ENCODE data around the gene TRIM10.

Gene TRIM10

GRCh38 chr6:30206152-30206551 lies 45.1 kb upstream of the TRIM10 start:
- no peak overlapping the region for H3K4me3 ChIP-seq (replicated peaks; ENCODE audit: insufficient read depth, low read length)
- no peaks in the 10 kb centered on the region for H3K27me3 ChIP-seq (ENCODE audit: insufficient read depth, poor library complexity, severe bottlenecking)
- no peak overlapping the region for H3K27ac ChIP-seq (replicated peaks)
- no peak for DNase-seq (ENCODE audit: low read depth in 1 of 2, low spot score in 1 of 2)
- TF ChIP-seq, protein P1, sequence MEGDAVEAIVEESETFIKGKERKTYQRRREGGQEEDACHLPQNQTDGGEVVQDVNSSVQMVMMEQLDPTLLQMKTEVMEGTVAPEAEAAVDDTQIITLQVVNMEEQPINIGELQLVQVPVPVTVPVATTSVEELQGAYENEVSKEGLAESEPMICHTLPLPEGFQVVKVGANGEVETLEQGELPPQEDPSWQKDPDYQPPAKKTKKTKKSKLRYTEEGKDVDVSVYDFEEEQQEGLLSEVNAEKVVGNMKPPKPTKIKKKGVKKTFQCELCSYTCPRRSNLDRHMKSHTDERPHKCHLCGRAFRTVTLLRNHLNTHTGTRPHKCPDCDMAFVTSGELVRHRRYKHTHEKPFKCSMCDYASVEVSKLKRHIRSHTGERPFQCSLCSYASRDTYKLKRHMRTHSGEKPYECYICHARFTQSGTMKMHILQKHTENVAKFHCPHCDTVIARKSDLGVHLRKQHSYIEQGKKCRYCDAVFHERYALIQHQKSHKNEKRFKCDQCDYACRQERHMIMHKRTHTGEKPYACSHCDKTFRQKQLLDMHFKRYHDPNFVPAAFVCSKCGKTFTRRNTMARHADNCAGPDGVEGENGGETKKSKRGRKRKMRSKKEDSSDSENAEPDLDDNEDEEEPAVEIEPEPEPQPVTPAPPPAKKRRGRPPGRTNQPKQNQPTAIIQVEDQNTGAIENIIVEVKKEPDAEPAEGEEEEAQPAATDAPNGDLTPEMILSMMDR (IDR thresholded peaks at IDR 0.05; ENCODE audit: insufficient read depth, low read length): no peak
- TF ChIP-seq GABPA (IDR thresholded peaks at IDR 0.05; ENCODE audit: low read depth) (no peak), SPI1 (IDR thresholded peaks at IDR 0.05; ENCODE audit: borderline replicate concordance, low read depth) (no peak)
- TF ChIP-seq, protein P2, sequence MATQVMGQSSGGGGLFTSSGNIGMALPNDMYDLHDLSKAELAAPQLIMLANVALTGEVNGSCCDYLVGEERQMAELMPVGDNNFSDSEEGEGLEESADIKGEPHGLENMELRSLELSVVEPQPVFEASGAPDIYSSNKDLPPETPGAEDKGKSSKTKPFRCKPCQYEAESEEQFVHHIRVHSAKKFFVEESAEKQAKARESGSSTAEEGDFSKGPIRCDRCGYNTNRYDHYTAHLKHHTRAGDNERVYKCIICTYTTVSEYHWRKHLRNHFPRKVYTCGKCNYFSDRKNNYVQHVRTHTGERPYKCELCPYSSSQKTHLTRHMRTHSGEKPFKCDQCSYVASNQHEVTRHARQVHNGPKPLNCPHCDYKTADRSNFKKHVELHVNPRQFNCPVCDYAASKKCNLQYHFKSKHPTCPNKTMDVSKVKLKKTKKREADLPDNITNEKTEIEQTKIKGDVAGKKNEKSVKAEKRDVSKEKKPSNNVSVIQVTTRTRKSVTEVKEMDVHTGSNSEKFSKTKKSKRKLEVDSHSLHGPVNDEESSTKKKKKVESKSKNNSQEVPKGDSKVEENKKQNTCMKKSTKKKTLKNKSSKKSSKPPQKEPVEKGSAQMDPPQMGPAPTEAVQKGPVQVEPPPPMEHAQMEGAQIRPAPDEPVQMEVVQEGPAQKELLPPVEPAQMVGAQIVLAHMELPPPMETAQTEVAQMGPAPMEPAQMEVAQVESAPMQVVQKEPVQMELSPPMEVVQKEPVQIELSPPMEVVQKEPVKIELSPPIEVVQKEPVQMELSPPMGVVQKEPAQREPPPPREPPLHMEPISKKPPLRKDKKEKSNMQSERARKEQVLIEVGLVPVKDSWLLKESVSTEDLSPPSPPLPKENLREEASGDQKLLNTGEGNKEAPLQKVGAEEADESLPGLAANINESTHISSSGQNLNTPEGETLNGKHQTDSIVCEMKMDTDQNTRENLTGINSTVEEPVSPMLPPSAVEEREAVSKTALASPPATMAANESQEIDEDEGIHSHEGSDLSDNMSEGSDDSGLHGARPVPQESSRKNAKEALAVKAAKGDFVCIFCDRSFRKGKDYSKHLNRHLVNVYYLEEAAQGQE (IDR thresholded peaks at IDR 0.05; ENCODE audit: insufficient replicate concordance, low read depth): no peak

DNA sequence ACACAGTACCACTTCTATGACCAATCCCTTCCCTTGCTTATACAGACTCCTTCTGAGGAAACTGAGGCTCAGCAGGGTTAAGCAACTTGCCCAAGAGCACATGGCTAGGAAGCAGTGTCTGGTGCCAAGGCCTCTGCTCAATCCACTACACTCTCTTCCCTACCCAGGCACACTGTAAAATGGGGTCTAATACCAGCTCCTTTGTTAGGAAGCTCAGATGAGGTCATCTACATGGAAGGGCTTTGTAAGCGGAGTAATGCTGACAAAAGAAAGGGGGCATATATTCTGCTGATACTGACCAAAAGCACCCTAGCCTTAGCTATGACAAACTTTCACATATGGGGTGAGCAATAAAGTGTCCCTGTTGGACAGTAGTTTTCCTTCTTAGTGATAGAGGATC lies 43.1 kb upstream of the TRIM10 start:
- DNase-seq (ENCODE audit: low read depth in 1 of 2, low spot score in 1 of 2): no peak
- TF ChIP-seq, protein P2 (IDR thresholded peaks at IDR 0.05; ENCODE audit: insufficient replicate concordance, low read depth): no peak
- TF ChIP-seq GABPA (IDR thresholded peaks at IDR 0.05; ENCODE audit: low read depth) (no peak), SPI1 (IDR thresholded peaks at IDR 0.05; ENCODE audit: borderline replicate concordance, low read depth) (no peak), POLR2AphosphoS5 (IDR thresholded peaks at IDR 0.05; ENCODE audit: low read depth) (no peak)
- TF ChIP-seq, protein P1 (IDR thresholded peaks at IDR 0.05; ENCODE audit: insufficient read depth, low read length): no peak
- Histone ChIP-seq H3K27me3 (ENCODE audit: insufficient read depth, poor library complexity, severe bottlenecking) (no peaks in the 10 kb centered on the region), H3K4me3 (replicated peaks; ENCODE audit: insufficient read depth, low read length) (no peak overlapping the region), H3K27ac (replicated peaks) (no peak overlapping the region)

DNA sequence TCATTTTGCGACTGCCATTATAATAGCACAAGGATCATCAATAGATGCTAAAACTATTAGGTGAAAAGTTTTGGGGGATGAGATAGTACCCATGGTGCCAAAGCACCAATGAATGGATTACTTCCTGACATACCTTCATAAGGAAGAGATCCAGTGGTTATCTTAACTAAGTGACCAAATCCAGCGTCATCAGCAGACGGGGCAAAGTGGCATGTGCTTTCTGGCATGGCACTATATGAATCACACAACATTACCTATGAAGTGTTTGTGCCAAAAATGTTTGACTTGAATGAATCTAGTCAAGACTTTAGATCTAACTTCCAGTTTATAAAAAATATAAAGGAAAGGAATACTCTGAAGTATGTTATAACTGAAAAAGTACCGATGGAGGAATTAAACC lies 41.4 kb upstream of the TRIM10 start:
- H3K27ac ChIP-seq (replicated peaks): no peak overlapping the region
- no peak overlapping the region for H3K4me3 ChIP-seq (replicated peaks; ENCODE audit: insufficient read depth, low read length)
- DNase-seq (ENCODE audit: low read depth in 1 of 2, low spot score in 1 of 2): no peak
- TF ChIP-seq, protein P1 (IDR thresholded peaks at IDR 0.05; ENCODE audit: insufficient read depth, low read length): no peak
- TF ChIP-seq, protein P2 (IDR thresholded peaks at IDR 0.05; ENCODE audit: insufficient replicate concordance, low read depth): no peak
- TF ChIP-seq GABPA (IDR thresholded peaks at IDR 0.05; ENCODE audit: low read depth) (no peak), POLR2AphosphoS5 (IDR thresholded peaks at IDR 0.05; ENCODE audit: low read depth) (no peak), SPI1 (IDR thresholded peaks at IDR 0.05; ENCODE audit: borderline replicate concordance, low read depth) (no peak)
- H3K27me3 ChIP-seq (ENCODE audit: insufficient read depth, poor library complexity, severe bottlenecking): no peaks in the 10 kb centered on the region

Data from HL-60 (cell line).